ENCODE data around the gene VAV2.

DNA sequence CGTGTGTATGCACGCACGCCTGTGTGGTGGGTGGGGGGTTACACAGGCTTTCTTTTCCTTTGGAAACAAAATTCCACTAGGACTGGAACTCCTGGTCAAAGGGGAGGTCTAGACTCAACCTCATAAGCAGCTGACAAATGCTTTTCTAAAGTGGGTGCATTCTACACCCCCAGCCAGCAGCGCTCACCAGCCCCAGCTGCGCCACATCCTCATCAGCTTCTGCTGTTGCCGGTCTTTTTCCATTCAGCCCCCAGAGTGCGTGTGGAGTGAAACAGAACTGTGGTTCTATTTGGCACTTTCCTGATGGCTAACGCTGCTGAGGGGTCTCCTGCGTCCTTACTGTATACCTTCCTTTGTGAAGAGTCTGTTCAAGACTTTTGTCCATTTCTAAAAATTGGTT lies 176.3 kb downstream of the VAV2 start:
- no peak for TF ChIP-seq TAF1 (IDR thresholded peaks at IDR 0.05; ENCODE audit: borderline replicate concordance, low read depth, low read length)
- TF ChIP-seq, protein P1, sequence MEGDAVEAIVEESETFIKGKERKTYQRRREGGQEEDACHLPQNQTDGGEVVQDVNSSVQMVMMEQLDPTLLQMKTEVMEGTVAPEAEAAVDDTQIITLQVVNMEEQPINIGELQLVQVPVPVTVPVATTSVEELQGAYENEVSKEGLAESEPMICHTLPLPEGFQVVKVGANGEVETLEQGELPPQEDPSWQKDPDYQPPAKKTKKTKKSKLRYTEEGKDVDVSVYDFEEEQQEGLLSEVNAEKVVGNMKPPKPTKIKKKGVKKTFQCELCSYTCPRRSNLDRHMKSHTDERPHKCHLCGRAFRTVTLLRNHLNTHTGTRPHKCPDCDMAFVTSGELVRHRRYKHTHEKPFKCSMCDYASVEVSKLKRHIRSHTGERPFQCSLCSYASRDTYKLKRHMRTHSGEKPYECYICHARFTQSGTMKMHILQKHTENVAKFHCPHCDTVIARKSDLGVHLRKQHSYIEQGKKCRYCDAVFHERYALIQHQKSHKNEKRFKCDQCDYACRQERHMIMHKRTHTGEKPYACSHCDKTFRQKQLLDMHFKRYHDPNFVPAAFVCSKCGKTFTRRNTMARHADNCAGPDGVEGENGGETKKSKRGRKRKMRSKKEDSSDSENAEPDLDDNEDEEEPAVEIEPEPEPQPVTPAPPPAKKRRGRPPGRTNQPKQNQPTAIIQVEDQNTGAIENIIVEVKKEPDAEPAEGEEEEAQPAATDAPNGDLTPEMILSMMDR (IDR thresholded peaks at IDR 0.05), result no peak
- TF ChIP-seq, protein P2, sequence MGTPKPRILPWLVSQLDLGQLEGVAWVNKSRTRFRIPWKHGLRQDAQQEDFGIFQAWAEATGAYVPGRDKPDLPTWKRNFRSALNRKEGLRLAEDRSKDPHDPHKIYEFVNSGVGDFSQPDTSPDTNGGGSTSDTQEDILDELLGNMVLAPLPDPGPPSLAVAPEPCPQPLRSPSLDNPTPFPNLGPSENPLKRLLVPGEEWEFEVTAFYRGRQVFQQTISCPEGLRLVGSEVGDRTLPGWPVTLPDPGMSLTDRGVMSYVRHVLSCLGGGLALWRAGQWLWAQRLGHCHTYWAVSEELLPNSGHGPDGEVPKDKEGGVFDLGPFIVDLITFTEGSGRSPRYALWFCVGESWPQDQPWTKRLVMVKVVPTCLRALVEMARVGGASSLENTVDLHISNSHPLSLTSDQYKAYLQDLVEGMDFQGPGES (IDR thresholded peaks at IDR 0.05; ENCODE audit: low read depth, low read length), result no peak
- no peak for TF ChIP-seq MXI1 (IDR thresholded peaks at IDR 0.05; ENCODE audit: low read depth, low read length)
- no peak for TF ChIP-seq YY1 (IDR thresholded peaks at IDR 0.05; ENCODE audit: low read depth)
- no peak for TF ChIP-seq FOSL2 (IDR thresholded peaks at IDR 0.05; ENCODE audit: borderline replicate concordance, low read depth)
- TF ChIP-seq TEAD4 (IDR thresholded peaks at IDR 0.05; ENCODE audit: borderline replicate concordance, insufficient read depth), result no peak

Measured in SK-N-SH (cell line).